SK-N-SH (cell line): ENCODE data around the gene MSI1. TPM values are rescaled to one million over a fixed set of nuclear protein-coding genes. Genes with fewer than 3 reads are reported as not detected.
A peak's percentile ranks its signal among the peaks of the same experiment; 100 is the strongest.

Source experiments
- CTCF ChIA-PET: fragments of 300-600, 350-600 bp; formaldehyde crosslinking; extraction: SDS; loops from one replicate; lab custom pipeline; 2021; lab: Yijun Ruan, JAX
- POLR2A ChIA-PET: fragments of 350-600 bp; sonication (Branson Sonifier 250); formaldehyde crosslinking; extraction: SDS; loops from one replicate; lab custom pipeline; 2020; ENCODE audit warnings: antibody characterized with exemption, inconsistent platforms; lab: Yijun Ruan, JAX
- DNase-seq: peaks from one replicate; pipeline ENCODE4 v3.0.0; 2012
- H2AFZ ChIP-seq: fragments of 200-600 bp; sonication (generic); 2 replicates; pipeline ENCODE4 v1.8.1; 2016; ENCODE audit warnings: antibody characterized with exemption, mild to moderate bottlenecking, low read depth
- H3F3A ChIP-seq: fragments of 200-600 bp; sonication (generic); replicated peaks from 2 replicates; pipeline ENCODE3; 2016; ENCODE audit warnings: antibody characterized with exemption, mild to moderate bottlenecking; ENCODE audit not compliant: insufficient read depth
- H3K27ac ChIP-seq, 2 experiments: fragments of 200-500 bp in 1 of 2; fragments of 200-600 bp in 1 of 2; sonication (Bioruptor generic) in 1 of 2; sonication (generic), shearing (Covaris generic) in 1 of 2; 2 replicates each; pipeline versions ENCODE4 v1.5.1 to v1.6.1; 2014 to 2016; ENCODE audit warnings: low read depth in 2 of 2, inconsistent platforms in 1 of 2, low read length in 1 of 2, mild to moderate bottlenecking in 1 of 2, mixed read lengths in 1 of 2
- H3K27me3 ChIP-seq: fragments of 200-600 bp; sonication (generic), shearing (Covaris generic); 2 replicates; pipeline ENCODE4 v1.6.1; 2016; ENCODE audit warnings: mixed run types; ENCODE audit not compliant: insufficient read depth
- H3K36me3 ChIP-seq, 2 experiments: fragments of 200-500 bp in 1 of 2; fragments of 200-600 bp in 1 of 2; sonication (Bioruptor generic) in 1 of 2; sonication (generic) in 1 of 2; replicated peaks in 1 of 2; 2 replicates each; pipeline versions ENCODE3 to v1.5.1; 2014 to 2016; ENCODE audit warnings: low read length in 1 of 2, mild to moderate bottlenecking in 1 of 2; ENCODE audit not compliant: insufficient read depth in 2 of 2, control insufficient read depth in 1 of 2
- H3K4me1 ChIP-seq, 2 experiments: fragments of 200-500 bp in 1 of 2; fragments of 200-600 bp in 1 of 2; sonication (Bioruptor generic) in 1 of 2; sonication (generic), shearing (Covaris generic) in 1 of 2; 2 replicates each; pipeline versions ENCODE4 v1.5.1 to v1.6.1; 2014 to 2016; ENCODE audit warnings: low read depth in 1 of 2, low read length in 1 of 2, mixed run types in 1 of 2; ENCODE audit not compliant: insufficient read depth in 2 of 2, control insufficient read depth in 1 of 2
- H3K4me2 ChIP-seq: fragments of 200-600 bp; sonication (generic), shearing (Covaris generic); 2 replicates; pipeline ENCODE4 v1.6.1; 2017; ENCODE audit warnings: mixed run types
- H3K4me3 ChIP-seq, 2 experiments: fragments of 200-500 bp in 1 of 2; fragments of 200-600 bp in 1 of 2; sonication (Bioruptor generic) in 1 of 2; sonication (generic), shearing (Covaris generic) in 1 of 2; 2 replicates each; pipeline versions ENCODE4 v1.5.1 to v1.8.1; 2014 to 2016; ENCODE audit warnings: low read depth in 2 of 2, inconsistent platforms in 1 of 2, low read length in 1 of 2, mild to moderate bottlenecking in 1 of 2, mixed read lengths in 1 of 2, moderate library complexity in 1 of 2
- H3K79me2 ChIP-seq: fragments of 200-600 bp; sonication (generic); 2 replicates; pipeline ENCODE4 v1.8.1; 2017; ENCODE audit warnings: mild to moderate bottlenecking; ENCODE audit not compliant: insufficient read depth
- H3K9ac ChIP-seq: fragments of 200-600 bp; sonication (generic); 2 replicates; pipeline ENCODE4 v1.6.1; 2017; ENCODE audit warnings: mixed run types
- H3K9me2 ChIP-seq: fragments of 200-600 bp; sonication (generic); 2 replicates; pipeline ENCODE4 v1.6.1; 2017; ENCODE audit warnings: mixed run types
- H3K9me3 ChIP-seq: fragments of 200-600 bp; sonication (generic); 2 replicates; pipeline ENCODE4 v1.6.1; 2017; ENCODE audit warnings: mixed run types, mild to moderate bottlenecking, moderate library complexity
- H4K20me1 ChIP-seq: fragments of 200-600 bp; sonication (generic); 2 replicates; pipeline ENCODE4 v1.6.1; 2017; ENCODE audit warnings: mild to moderate bottlenecking, mixed run types; ENCODE audit not compliant: insufficient read depth
- ELF1 ChIP-seq: IDR thresholded peaks from 2 replicates; pipeline ENCODE4 v1.4.0; 2012
- EP300 ChIP-seq, 2 experiments: IDR thresholded peaks; 2 replicates each; pipeline versions ENCODE4 v1.4.0 to v1.6.1; 2012; ENCODE audit warnings: borderline replicate concordance in 1 of 2, low read depth in 1 of 2, low read length in 1 of 2
- EZH2phosphoT487 ChIP-seq: fragments of 200-600 bp; sonication (generic); IDR thresholded peaks from 2 replicates; pipeline ENCODE4 v1.6.1; 2017; ENCODE audit warnings: low read depth, mixed run types, mild to moderate bottlenecking, antibody characterized with exemption, moderate library complexity, borderline replicate concordance
- FOSL2 ChIP-seq: IDR thresholded peaks from 2 replicates; pipeline ENCODE4 v1.4.0; 2012; ENCODE audit warnings: low read depth, mild to moderate bottlenecking, moderate library complexity, borderline replicate concordance
- FOXJ3 ChIP-seq: sonication (generic); formaldehyde crosslinking; IDR thresholded peaks from 2 replicates; pipeline ENCODE4 v1.5.1; 2020; ENCODE audit warnings: mild to moderate bottlenecking, missing genetic modification reagents
- FOXM1 ChIP-seq: IDR thresholded peaks from 2 replicates; pipeline ENCODE4 v1.4.0; 2012; ENCODE audit warnings: low read depth, mild to moderate bottlenecking
- GABPA ChIP-seq: IDR thresholded peaks from 2 replicates; pipeline ENCODE4 v1.4.0; 2012; ENCODE audit warnings: low read depth, mild to moderate bottlenecking
- GATA2 ChIP-seq: sonication (generic); formaldehyde crosslinking; IDR thresholded peaks from 2 replicates; pipeline ENCODE4 v1.5.0; 2020; ENCODE audit warnings: mild to moderate bottlenecking, missing genetic modification reagents
- JUND ChIP-seq: IDR thresholded peaks from 2 replicates; pipeline ENCODE4 v1.4.0; 2012
- NFIC ChIP-seq: IDR thresholded peaks from 2 replicates; pipeline ENCODE4 v1.4.0; 2012; ENCODE audit warnings: borderline replicate concordance
- NRF1 ChIP-seq: IDR thresholded peaks from 2 replicates; pipeline ENCODE4 v1.6.1; 2012; ENCODE audit warnings: low read depth, mild to moderate bottlenecking, low read length
- PBX3 ChIP-seq: IDR thresholded peaks from 2 replicates; pipeline ENCODE4; 2012
- POLR2AphosphoS5 ChIP-seq: IDR thresholded peaks from 2 replicates; pipeline ENCODE4 v1.6.1; 2012; ENCODE audit warnings: low read depth, low read length
- RAD21 ChIP-seq: IDR thresholded peaks from 2 replicates; pipeline ENCODE4 v1.6.1; 2012; ENCODE audit warnings: mild to moderate bottlenecking, low read length
- RXRA ChIP-seq: IDR thresholded peaks from 2 replicates; pipeline ENCODE4 v1.4.0; 2012; ENCODE audit warnings: low read depth, mild to moderate bottlenecking, borderline replicate concordance
- TAF1 ChIP-seq: IDR thresholded peaks from 2 replicates; pipeline ENCODE4 v1.6.1; 2012; ENCODE audit warnings: low read depth, mild to moderate bottlenecking, low read length, moderate library complexity, borderline replicate concordance
- TCF12 ChIP-seq: IDR thresholded peaks from 2 replicates; pipeline ENCODE4 v1.4.0; 2012
- TEAD4 ChIP-seq: IDR thresholded peaks from 2 replicates; pipeline ENCODE4 v1.4.0; 2012; ENCODE audit warnings: mild to moderate bottlenecking, borderline replicate concordance; ENCODE audit not compliant: insufficient read depth
- USF1 ChIP-seq: IDR thresholded peaks from 2 replicates; pipeline ENCODE4 v1.4.0; 2012; ENCODE audit warnings: low read depth, borderline replicate concordance
- YY1 ChIP-seq: IDR thresholded peaks from 2 replicates; pipeline ENCODE4 v1.4.0; 2012; ENCODE audit warnings: low read depth, mild to moderate bottlenecking
- ZBTB33 ChIP-seq: IDR thresholded peaks from 2 replicates; pipeline ENCODE4 v1.4.0; 2012; ENCODE audit warnings: low read depth, borderline replicate concordance
- WGBS: methylation state at CpG from one replicate; pipeline ENCODE4 v1.1.6; 2017; ENCODE audit warnings: low lambda C conversion rate; 5-methylcytosine and 5-hydroxymethylcytosine counted together
- polyA plus RNA-seq, 3 experiments: library from polyadenylated mRNA; depleted of rRNA; stranded (reverse); fragments of >200 nt; gene quantifications; 2 replicates each; pipeline ENCODE4 v1.2.3, GENCODE V29; 2012

MSI1 gene
- polyA plus RNA-seq, 1 of the 3 experiments (the other 2 are of a cell fraction): 1.7 TPM

- H3K9me2 ChIP-seq: no peaks in the 10 kb centered on the region
Measured at GRCh38 chr12:120402217-120402616, 33.3 kb upstream of the MSI1 start.

GRCh38 chr12:120399531-120399930 is 30.6 kb upstream of the MSI1 start:
- Histone ChIP-seq H2AFZ (no peak overlapping the region; the same call in 1 of the 2 replicates), H3K9ac (no peak overlapping the region), H3K27me3 (no peaks in the 10 kb centered on the region), H3K9me2 (no peaks in the 10 kb centered on the region), H3K27ac (no peak overlapping the region), H3K4me2 (no peak overlapping the region), H3K4me1 (no peaks in the 10 kb centered on the region; a peak in 1 of 4 replicates), H3K4me3 (no peak overlapping the region), H3K9me3 (no peaks in the 10 kb centered on the region), H3K79me2 (no peaks in the 10 kb centered on the region), H4K20me1 (no peaks in the 10 kb centered on the region), H3K36me3 (no peaks in the 10 kb centered on the region), H3F3A (no peaks in the 10 kb centered on the region)
- no peak for DNase-seq
- ChIA-PET CTCF (interaction anchor here (1.5 kb wide), 1 partner anchor 32 kb away, joined by 6 read pairs; no protein-coding TSS in a partner anchor), POLR2A (no interaction called here)
- WGBS: 33% methylated on average over 5 of the region's 5 CpGs
- no peak for TF ChIP-seq EZH2phosphoT487
- TF ChIP-seq TCF12: peak; percentile 69
- TF ChIP-seq ZBTB33: no peak
- peak; percentile 48 for TF ChIP-seq JUND
- peak; percentile 41 for TF ChIP-seq PBX3
- TF ChIP-seq ELF1: no peak
- no peak for TF ChIP-seq GABPA
- 0 out of 2 replicates have a peak, but pooled peaks have one; percentile 13 for TF ChIP-seq RXRA
- TF ChIP-seq FOXJ3 (CRISPR knock-in tag): no peak
- TF ChIP-seq RAD21: no peak
- no peak for TF ChIP-seq USF1
- no peak for TF ChIP-seq TAF1
- TF ChIP-seq POLR2AphosphoS5: no peak
- TF ChIP-seq NFIC: no peak
- peak; percentile 55; the same call in 1 of the 2 replicates for TF ChIP-seq FOSL2
- TF ChIP-seq NRF1: no peak
- no peak for TF ChIP-seq GATA2
- TF ChIP-seq EP300 (IDR thresholded peaks at IDR 0.05; ENCODE audit: borderline replicate concordance in 1 of 2, low read depth in 1 of 2, low read length in 1 of 2): no peak
- no peak for TF ChIP-seq TEAD4

More at GRCh38 chr12:120402217-120402616, 33.3 kb upstream of the MSI1 start:
- Histone ChIP-seq H3K27me3 (no peaks in the 10 kb centered on the region), H3K4me2 (no peak overlapping the region), H3K9ac (no peak overlapping the region), H3K36me3 (no peaks in the 10 kb centered on the region), H3K4me1 (no peaks in the 10 kb centered on the region; a peak in 1 of 4 replicates), H3K79me2 (no peaks in the 10 kb centered on the region), H3K9me3 (no peaks in the 10 kb centered on the region), H3F3A (no peaks in the 10 kb centered on the region), H3K27ac (no peak overlapping the region), H2AFZ (no peak overlapping the region), H4K20me1 (no peaks in the 10 kb centered on the region), H3K4me3 (no peak overlapping the region)
- 0 out of 2 replicates have a peak, but pooled peaks have one; percentile 4 for TF ChIP-seq TCF12
- no peak for TF ChIP-seq FOXM1
- TF ChIP-seq YY1: no peak
- TF ChIP-seq PBX3: peak; percentile 46
- WGBS: 39% methylated on average over 13 of the region's 13 CpGs
- ChIA-PET CTCF (interaction anchor here (1.3 to 2.1 kb wide), 4 partner anchors 18 to 47 kb away, joined by 3 to 5 read pairs (median 4); no protein-coding TSS in a partner anchor), POLR2A (no interaction called here)
- DNase-seq: peak; percentile 39
